H1 (cell line): ENCODE data around the gene MAGT1. TPM values are rescaled to one million over a fixed set of nuclear protein-coding genes. Genes with fewer than 3 reads are reported as not detected.

Experiments
- CTCF ChIA-PET: fragments of 300-600 bp; sonication (Branson Sonifier 250); formaldehyde crosslinking; loops from one replicate; lab custom pipeline; 2021; ENCODE audit not compliant: partially characterized antibody; lab: Charles Lee
- POLR2A ChIA-PET: fragments of 300-600 bp; sonication (Branson Sonifier 250); formaldehyde crosslinking; loops from one replicate; lab custom pipeline; 2021; ENCODE audit warnings: inconsistent platforms; ENCODE audit not compliant: partially characterized antibody; lab: Charles Lee
- DNase-seq, 2 experiments: peaks; one replicate each; pipeline versions ENCODE4 v3.0.0 to v3.0.0-alpha.2; 2010 to 2022; ENCODE audit warnings: low spot score in 2 of 2, low read depth in 1 of 2, mixed read lengths in 1 of 2
- FAIRE-seq: peaks from 2 replicates; lab custom pipeline; 2011; peaks lifted over from hg19 to GRCh38; lab: Jason Lieb, UNC
- H2AFZ ChIP-seq: 2 replicates; pipeline ENCODE4 v1.8.1; 2012; ENCODE audit warnings: low read length, inconsistent platforms
- H2AK5ac ChIP-seq: 2 replicates; pipeline ENCODE4 v1.6.1; 2013; ENCODE audit warnings: low read depth, low read length
- H2BK120ac ChIP-seq: replicated peaks from 2 replicates; pipeline ENCODE3; 2013; ENCODE audit warnings: low read depth, low read length, inconsistent platforms
- H2BK12ac ChIP-seq: 2 replicates; pipeline ENCODE4 v1.6.1; 2013; ENCODE audit warnings: low read depth, low read length
- H2BK15ac ChIP-seq: 2 replicates; pipeline ENCODE4 v1.6.1; 2013; ENCODE audit warnings: low read length
- H2BK20ac ChIP-seq: 2 replicates; pipeline ENCODE4 v1.6.1; 2013; ENCODE audit warnings: low read length
- H2BK5ac ChIP-seq: 2 replicates; pipeline ENCODE4 v1.6.1; 2013; ENCODE audit warnings: low read depth, low read length
- H3K14ac ChIP-seq: 2 replicates; pipeline ENCODE4 v1.6.1; 2013; ENCODE audit warnings: inconsistent platforms; ENCODE audit not compliant: insufficient read length
- H3K18ac ChIP-seq: 2 replicates; pipeline ENCODE4 v1.6.1; 2013; ENCODE audit warnings: low read length; ENCODE audit errors: extremely low read depth
- H3K23ac ChIP-seq: 2 replicates; pipeline ENCODE4 v1.6.1; 2013; ENCODE audit warnings: inconsistent platforms; ENCODE audit not compliant: insufficient read length
- H3K23me2 ChIP-seq: 2 replicates; pipeline ENCODE4 v1.6.1; 2013; ENCODE audit warnings: low read depth, low read length
- H3K27ac ChIP-seq: 2 replicates; pipeline ENCODE4 v1.6.1; 2011; ENCODE audit warnings: low read depth, low read length, inconsistent platforms
- H3K27me3 ChIP-seq, 4 experiments: replicated peaks in 1 of 4; 1 replicate in 1 of 4; 2 replicates in 3 of 4; pipeline versions ENCODE4 v1.6.1 to v1.8.1; 2011 to 2013; ENCODE audit warnings: low read length in 3 of 4, mild to moderate bottlenecking in 3 of 4, inconsistent platforms in 2 of 4, mixed read lengths in 2 of 4, moderate library complexity in 1 of 4; ENCODE audit not compliant: control insufficient read depth in 3 of 4, insufficient read depth in 3 of 4; ENCODE audit errors: extremely low read depth in 1 of 4
- H3K36me3 ChIP-seq, 4 experiments: 2 replicates each; pipeline versions ENCODE4 v1.6.1 to v1.8.1; 2011 to 2013; ENCODE audit warnings: mild to moderate bottlenecking in 4 of 4, low read length in 3 of 4, moderate library complexity in 2 of 4, control low read depth in 1 of 4, inconsistent platforms in 1 of 4; ENCODE audit not compliant: insufficient read depth in 4 of 4, control insufficient read depth in 2 of 4
- H3K4ac ChIP-seq: replicated peaks from 2 replicates; pipeline ENCODE3; 2013; ENCODE audit warnings: low read length, low read depth, mixed read lengths, inconsistent platforms; ENCODE audit not compliant: insufficient read length
- H3K4me1 ChIP-seq, 4 experiments: replicated peaks in 1 of 4; 1 replicate in 1 of 4; 2 replicates in 3 of 4; pipeline versions ENCODE4 v1.6.1 to v1.8.1; 2011 to 2013; ENCODE audit warnings: low read length in 3 of 4, inconsistent platforms in 2 of 4, mixed read lengths in 1 of 4; ENCODE audit not compliant: insufficient read depth in 4 of 4, control insufficient read depth in 3 of 4
- H3K4me2 ChIP-seq, 2 experiments: 2 replicates each; pipeline versions ENCODE4 v1.6.1 to v1.8.1; 2011 to 2013; ENCODE audit warnings: low read depth in 2 of 2, low read length in 2 of 2, control low read depth in 1 of 2, inconsistent platforms in 1 of 2, mild to moderate bottlenecking in 1 of 2; ENCODE audit not compliant: insufficient read depth in 1 of 2
- H3K4me3 ChIP-seq, 4 experiments: fragments of 200-600, 300-600 bp in 1 of 4; sonication (generic), shearing (Covaris generic), sonication (Bioruptor Twin) in 1 of 4; 2 replicates each; pipeline versions ENCODE4 v1.5.1 to v1.8.1; 2011 to 2016; ENCODE audit warnings: low read length in 4 of 4, low read depth in 3 of 4, control low read depth in 2 of 4, inconsistent platforms in 2 of 4, mild to moderate bottlenecking in 2 of 4, mixed read lengths in 1 of 4, moderate library complexity in 1 of 4; ENCODE audit not compliant: insufficient read depth in 2 of 4; ENCODE audit errors: extremely low read depth in 1 of 4
- H3K56ac ChIP-seq: replicated peaks from 2 replicates; pipeline ENCODE3; 2013; ENCODE audit warnings: low read depth, mild to moderate bottlenecking, mixed read lengths, low read length, inconsistent platforms; ENCODE audit not compliant: insufficient read length
- H3K79me1 ChIP-seq: 2 replicates; pipeline ENCODE4 v1.6.1; 2013; ENCODE audit warnings: low read depth, low read length, control low read depth
- H3K79me2 ChIP-seq, 2 experiments: 2 replicates each; pipeline versions ENCODE4 v1.6.1 to v1.8.1; 2012 to 2013; ENCODE audit warnings: low read length in 2 of 2, mild to moderate bottlenecking in 2 of 2, inconsistent platforms in 1 of 2; ENCODE audit not compliant: insufficient read depth in 2 of 2, control insufficient read depth in 1 of 2
- H3K9ac ChIP-seq, 4 experiments: replicated peaks in 1 of 4; 1 replicate in 1 of 4; 2 replicates in 3 of 4; pipeline versions ENCODE4 v1.6.1 to v1.8.1; 2011 to 2013; ENCODE audit warnings: low read depth in 3 of 4, low read length in 3 of 4, control low read depth in 2 of 4, mild to moderate bottlenecking in 2 of 4, moderate library complexity in 2 of 4, inconsistent platforms in 1 of 4; ENCODE audit errors: extremely low read depth in 1 of 4
- H3K9me3 ChIP-seq, 2 experiments: 2 replicates each; pipeline versions ENCODE4 v1.6.1 to v1.8.1; 2012 to 2013; ENCODE audit warnings: mild to moderate bottlenecking in 2 of 2, moderate library complexity in 2 of 2, control low read depth in 1 of 2, inconsistent platforms in 1 of 2, low read depth in 1 of 2, low read length in 1 of 2, mixed read lengths in 1 of 2; ENCODE audit not compliant: insufficient read depth in 2 of 2
- H4K20me1 ChIP-seq, 2 experiments: replicated peaks in 1 of 2; 2 replicates each; pipeline versions ENCODE3 to v1.8.1; 2011 to 2013; ENCODE audit warnings: inconsistent platforms in 2 of 2, low read length in 2 of 2, mild to moderate bottlenecking in 1 of 2; ENCODE audit not compliant: insufficient read depth in 2 of 2, control insufficient read depth in 1 of 2
- H4K5ac ChIP-seq: 2 replicates; pipeline ENCODE4 v1.6.1; 2013; ENCODE audit warnings: low read length, low read depth, mixed read lengths, inconsistent platforms; ENCODE audit not compliant: insufficient read length
- H4K8ac ChIP-seq: 2 replicates; pipeline ENCODE4 v1.8.0; 2013; ENCODE audit warnings: mild to moderate bottlenecking, moderate library complexity, low read length, inconsistent platforms; ENCODE audit not compliant: insufficient read depth; ENCODE audit errors: extremely low read depth
- H4K91ac ChIP-seq: replicated peaks from 2 replicates; pipeline ENCODE3; 2013; ENCODE audit warnings: low read length, mixed read lengths, inconsistent platforms; ENCODE audit not compliant: insufficient read length
- ASH2L ChIP-seq: fragments of 200-600, 300-600 bp; sonication (generic); IDR thresholded peaks from one replicate; pipeline ENCODE4 v1.7.1; 2017; ENCODE audit warnings: low read length
- CEBPB ChIP-seq: IDR thresholded peaks from 2 replicates; pipeline ENCODE4 v1.6.1; 2012; ENCODE audit warnings: low read depth, low read length
- CHD1 ChIP-seq: IDR thresholded peaks from 2 replicates; pipeline ENCODE4 v1.6.1; 2012; ENCODE audit warnings: low read depth, low read length, improper control_type of control experiment
- CHD2 ChIP-seq: IDR thresholded peaks from 2 replicates; pipeline ENCODE4 v1.6.1; 2012; ENCODE audit warnings: low read length, improper control_type of control experiment
- EP300 ChIP-seq, 2 experiments: IDR thresholded peaks; 1 replicate in 1 of 2; 2 replicates in 1 of 2; pipeline ENCODE4 v1.6.1; 2011 to 2012; ENCODE audit warnings: low read depth in 2 of 2, low read length in 2 of 2, mild to moderate bottlenecking in 2 of 2, borderline replicate concordance in 1 of 2, inconsistent platforms in 1 of 2, moderate library complexity in 1 of 2
- FOSL1 ChIP-seq: IDR thresholded peaks from 2 replicates; pipeline ENCODE4 v1.6.1; 2011; ENCODE audit warnings: mild to moderate bottlenecking, low read depth, low read length, moderate library complexity; ENCODE audit not compliant: insufficient read depth
- GABPA ChIP-seq: IDR thresholded peaks from 2 replicates; pipeline ENCODE4 v1.6.1; 2011; ENCODE audit warnings: mild to moderate bottlenecking, low read length, moderate library complexity, borderline replicate concordance; ENCODE audit not compliant: insufficient read depth
- KDM4A ChIP-seq: IDR thresholded peaks from one replicate; pipeline ENCODE4 v1.7.1; 2012; ENCODE audit warnings: low read depth, mild to moderate bottlenecking, moderate library complexity, low read length, inconsistent platforms; ENCODE audit not compliant: severe bottlenecking
- MAFK ChIP-seq: IDR thresholded peaks from 2 replicates; pipeline ENCODE4 v1.6.1; 2012; ENCODE audit warnings: low read depth, mild to moderate bottlenecking, improper control_type of control experiment, low read length
- NRF1 ChIP-seq: IDR thresholded peaks from 2 replicates; pipeline ENCODE4 v1.6.1; 2011; ENCODE audit warnings: mild to moderate bottlenecking, low read depth, low read length, improper control_type of control experiment
- RBBP5 ChIP-seq: IDR thresholded peaks from 2 replicates; pipeline ENCODE4 v1.7.1; 2012; ENCODE audit warnings: low read depth, mild to moderate bottlenecking, inconsistent platforms, low read length, moderate library complexity, borderline replicate concordance
- SIRT6 ChIP-seq: IDR thresholded peaks from one replicate; pipeline ENCODE4 v1.7.1; 2012; ENCODE audit warnings: low read length, inconsistent platforms
- SUZ12 ChIP-seq: fragments of 200-600 bp; sonication (generic); IDR thresholded peaks from 2 replicates; pipeline ENCODE4 v1.6.1; 2012; ENCODE audit warnings: mild to moderate bottlenecking, inconsistent platforms, low read length, moderate library complexity, mixed read lengths
- TAF1 ChIP-seq: IDR thresholded peaks from 2 replicates; pipeline ENCODE4 v1.6.1; 2011; ENCODE audit warnings: mild to moderate bottlenecking, low read depth, low read length
- WGBS, 2 experiments: shearing (Covaris generic) in 1 of 2; methylation state at CpG; one replicate each; pipeline versions ENCODE4 v1.1.6 to v1.1.7; 2013 to 2015; ENCODE audit warnings: low lambda C conversion rate in 2 of 2, mixed read lengths in 2 of 2, inconsistent platforms in 1 of 2, low coverage in 1 of 2, missing lambda C conversion rate in 1 of 2; ENCODE audit not compliant: insufficient replicate concordance in 2 of 2, insufficient coverage in 1 of 2, insufficient read length in 1 of 2; ENCODE audit errors: extremely low coverage in 1 of 2, missing lambda C conversion rate in 1 of 2; 5-methylcytosine and 5-hydroxymethylcytosine counted together
- polyA plus RNA-seq, 7 experiments: library from polyadenylated mRNA; depleted of rRNA in 3 of 7; stranded (reverse) in 5 of 7; unstranded in 2 of 7; fragments of >200 nt in 5 of 7; fragments of 200-250 nt in 2 of 7; gene quantifications; 1 replicate in 5 of 7; 2 replicates in 1 of 7; 4 replicates in 1 of 7; pipeline versions ENCODE4 v1.2.1 to v1.2.3, GENCODE V29; 2011 to 2013; ENCODE audit warnings: missing spikeins in 2 of 7, mixed read lengths in 2 of 7
- total RNA-seq: library from RNA; stranded (reverse); fragmentation: NEBNext Ultra II Directional; extraction: Animal tissue kit (Norgen Biotek cat#: 25700); gene quantifications from 2 replicates; pipeline ENCODE4 v1.2.1, GENCODE V29; 2021
- TF ChIP-seq, protein P1 (sequence below): IDR thresholded peaks from 2 replicates; pipeline ENCODE4 v1.6.1; 2011; ENCODE audit warnings: low read depth, mild to moderate bottlenecking, low read length; ENCODE audit not compliant: insufficient read depth

The MAGT1 gene
- total and polyA plus RNA-seq, 2 of the 8 experiments (the other 6 are each of a cell fraction or from before 2014, with no cell fraction given), result 14.4 to 47.6 TPM

DNA sequence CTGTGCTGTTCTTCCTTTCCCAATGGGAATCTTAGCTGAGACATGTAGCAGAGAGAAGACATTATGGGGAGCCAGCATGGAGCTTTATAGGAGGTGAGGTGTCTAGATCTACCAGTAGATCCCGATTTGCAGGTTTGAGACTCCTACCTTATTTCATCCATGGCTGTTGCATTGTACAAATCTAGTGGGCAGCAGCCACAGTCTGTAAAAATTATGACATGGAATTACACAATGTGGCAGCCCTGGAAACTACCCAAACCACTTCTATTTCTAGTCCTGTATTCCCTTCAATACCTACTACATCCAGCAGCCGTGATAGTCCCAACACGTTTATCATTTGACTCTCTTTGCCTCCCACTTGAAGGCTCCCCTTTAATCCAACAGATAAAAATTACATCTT, 23.3 kb upstream of the MAGT1 start:
- no peak for DNase-seq
- no peak overlapping the region for H4K91ac ChIP-seq
- no peaks in the 10 kb centered on the region for H3K4me1 ChIP-seq
- H3K14ac ChIP-seq, result no peak overlapping the region
- no peak overlapping the region for H3K27ac ChIP-seq
- H3K36me3 ChIP-seq, result no peaks in the 10 kb centered on the region
- no peak for TF ChIP-seq CHD1
- no peak for TF ChIP-seq KDM4A
- TF ChIP-seq EP300 (IDR thresholded peaks at IDR 0.05; ENCODE audit: borderline replicate concordance in 1 of 2, low read depth in 2 of 2, low read length in 2 of 2), result no peak
- TF ChIP-seq FOSL1, result no peak
- TF ChIP-seq NRF1, result no peak
- no peak for TF ChIP-seq CEBPB
- no peak for TF ChIP-seq TAF1
- TF ChIP-seq MAFK, result no peak
- no peak for TF ChIP-seq SIRT6
- TF ChIP-seq GABPA, result no peak
- TF ChIP-seq CHD2, result no peak
- no peak for TF ChIP-seq RBBP5
- no peak for TF ChIP-seq SUZ12
- TF ChIP-seq, protein P1, sequence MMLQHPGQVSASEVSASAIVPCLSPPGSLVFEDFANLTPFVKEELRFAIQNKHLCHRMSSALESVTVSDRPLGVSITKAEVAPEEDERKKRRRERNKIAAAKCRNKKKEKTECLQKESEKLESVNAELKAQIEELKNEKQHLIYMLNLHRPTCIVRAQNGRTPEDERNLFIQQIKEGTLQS, result no peak
- no peak for TF ChIP-seq ASH2L
- TF ChIP-seq, all 59 proteins: peak for 0
- no peak overlapping the region for H2BK120ac ChIP-seq
- H3K79me1 ChIP-seq, result no peaks in the 10 kb centered on the region
- no peak overlapping the region for H2BK20ac ChIP-seq
- H3K27me3 ChIP-seq, result no peaks in the 10 kb centered on the region
- no peak overlapping the region for H3K4me2 ChIP-seq
- no peak overlapping the region for H3K23ac ChIP-seq
- no peak overlapping the region for H3K4ac ChIP-seq
- no peak overlapping the region for H3K56ac ChIP-seq
- H4K20me1 ChIP-seq, result no peaks in the 10 kb centered on the region
- no peaks in the 10 kb centered on the region for H3K79me2 ChIP-seq
- H2AK5ac ChIP-seq, result no peak overlapping the region
- CTCF ChIA-PET, result interaction anchor here (1.7 kb wide), 1 partner anchor 106 kb away, joined by 5 read pairs; no protein-coding TSS in a partner anchor
- H3K9me3 ChIP-seq, result no peaks in the 10 kb centered on the region
- no peak overlapping the region for H4K5ac ChIP-seq
- POLR2A ChIA-PET, result no interaction called here
- no peak overlapping the region for H2BK12ac ChIP-seq
- H3K23me2 ChIP-seq, result no peaks in the 10 kb centered on the region
- H2BK15ac ChIP-seq, result no peak overlapping the region
- no peak overlapping the region for H2AFZ ChIP-seq
- no peak overlapping the region for H3K9ac ChIP-seq
- no peak overlapping the region for H3K18ac ChIP-seq
- no peak overlapping the region for H4K8ac ChIP-seq
- FAIRE-seq, result no peak
- H2BK5ac ChIP-seq, result no peak overlapping the region
- no peak overlapping the region for H3K4me3 ChIP-seq
- WGBS, 2 experiments, result 91% methylated on average over 3 of the region's 3 CpGs; no CpG with 5 or more reads in 1 of the 2 experiments
